GM23338 (cell line): ENCODE measurements around the gene ITGB5.

Experiments
- CREB1 ChIP-seq: fragments of 250-450 bp; sonication (Bioruptor Pico); IDR thresholded peaks from 2 replicates; pipeline ENCODE4 v1.5.0; 2020; ENCODE audit warnings: low read depth, mild to moderate bottlenecking, moderate library complexity
- EZH2 ChIP-seq: fragments of 200-600 bp; sonication (generic); IDR thresholded peaks from one replicate; pipeline ENCODE4 v1.8.0; 2017; ENCODE audit warnings: antibody characterized with exemption, mild to moderate bottlenecking, low read depth; ENCODE audit not compliant: unreplicated experiment
- EZH2phosphoT487 ChIP-seq: fragments of 200-600 bp; sonication (generic); IDR thresholded peaks from one replicate; pipeline ENCODE4 v1.8.1; 2018; ENCODE audit warnings: antibody characterized with exemption; ENCODE audit not compliant: unreplicated experiment
- JUNB ChIP-seq: IDR thresholded peaks from one replicate; pipeline ENCODE4 v1.6.1; 2016; ENCODE audit warnings: antibody characterized with exemption; ENCODE audit not compliant: unreplicated experiment
- POLR2AphosphoS5 ChIP-seq: IDR thresholded peaks from 2 replicates; pipeline ENCODE4 v1.6.1; 2016; ENCODE audit warnings: antibody characterized with exemption, low read depth
- REST ChIP-seq: IDR thresholded peaks from one replicate; pipeline ENCODE4 v1.6.1; 2018; ENCODE audit warnings: antibody characterized with exemption; ENCODE audit not compliant: unreplicated experiment
- STAT1 ChIP-seq: IDR thresholded peaks from one replicate; pipeline ENCODE4 v1.6.1; 2016; ENCODE audit warnings: antibody characterized with exemption; ENCODE audit not compliant: unreplicated experiment
- ZNF114 ChIP-seq: fragments of 250-450 bp; sonication (Bioruptor Pico); IDR thresholded peaks from 2 replicates; pipeline ENCODE4 v1.5.0; 2020; ENCODE audit warnings: mild to moderate bottlenecking, moderate library complexity
- ZNF331 ChIP-seq: fragments of 250-450 bp; sonication (Bioruptor Pico); IDR thresholded peaks from 2 replicates; pipeline ENCODE4 v1.5.0; 2020; ENCODE audit warnings: low read depth, mild to moderate bottlenecking, moderate library complexity
- TF ChIP-seq, protein P1 (sequence below), 2 experiments: fragments of 200-600 bp in 1 of 2; sonication (generic) in 1 of 2; conservative IDR thresholded peaks; 2 replicates each; pipeline versions ENCODE4 v1.5.1 to v1.6.1; 2016 to 2017; ENCODE audit warnings: antibody characterized with exemption in 2 of 2, low read depth in 2 of 2, mild to moderate bottlenecking in 2 of 2, moderate library complexity in 1 of 2

GRCh38 chr3:124867511-124867910 is 19.7 kb downstream of the ITGB5 start:
- TF ChIP-seq, protein P1, sequence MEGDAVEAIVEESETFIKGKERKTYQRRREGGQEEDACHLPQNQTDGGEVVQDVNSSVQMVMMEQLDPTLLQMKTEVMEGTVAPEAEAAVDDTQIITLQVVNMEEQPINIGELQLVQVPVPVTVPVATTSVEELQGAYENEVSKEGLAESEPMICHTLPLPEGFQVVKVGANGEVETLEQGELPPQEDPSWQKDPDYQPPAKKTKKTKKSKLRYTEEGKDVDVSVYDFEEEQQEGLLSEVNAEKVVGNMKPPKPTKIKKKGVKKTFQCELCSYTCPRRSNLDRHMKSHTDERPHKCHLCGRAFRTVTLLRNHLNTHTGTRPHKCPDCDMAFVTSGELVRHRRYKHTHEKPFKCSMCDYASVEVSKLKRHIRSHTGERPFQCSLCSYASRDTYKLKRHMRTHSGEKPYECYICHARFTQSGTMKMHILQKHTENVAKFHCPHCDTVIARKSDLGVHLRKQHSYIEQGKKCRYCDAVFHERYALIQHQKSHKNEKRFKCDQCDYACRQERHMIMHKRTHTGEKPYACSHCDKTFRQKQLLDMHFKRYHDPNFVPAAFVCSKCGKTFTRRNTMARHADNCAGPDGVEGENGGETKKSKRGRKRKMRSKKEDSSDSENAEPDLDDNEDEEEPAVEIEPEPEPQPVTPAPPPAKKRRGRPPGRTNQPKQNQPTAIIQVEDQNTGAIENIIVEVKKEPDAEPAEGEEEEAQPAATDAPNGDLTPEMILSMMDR (conservative IDR thresholded peaks at IDR 0.05; ENCODE audit: low read depth in 2 of 2), result no peak
- TF ChIP-seq JUNB (no peak), REST (no peak), EZH2 (no peak), POLR2AphosphoS5 (no peak), ZNF331 (no peak), STAT1 (no peak), EZH2phosphoT487 (no peak), CREB1 (CRISPR knock-in tag) (no peak), ZNF114 (CRISPR knock-in tag) (no peak)
